SK-N-SH treated with all-trans-retinoic acid at 6 μM for 48 hours (cell line): ENCODE results near the gene DYNC1I2.

Experiments
- ATAC-seq: fragments of 200-7000 bp; cut with Tn5 transposase; 3 replicates; pipeline ENCODE4 v1.9.1; 2020; ENCODE audit warnings: mild to moderate bottlenecking, moderate library complexity
- ARNTL ChIP-seq: fragments of 450-650 bp; formaldehyde crosslinking; IDR thresholded peaks from 2 replicates; pipeline ENCODE4 v1.5.0; 2020; ENCODE audit warnings: low read depth, mild to moderate bottlenecking, moderate library complexity, borderline replicate concordance
- BACH2 ChIP-seq: fragments of 250-450 bp; sonication (Bioruptor Pico); IDR thresholded peaks from 2 replicates; pipeline ENCODE4 v1.9.0; 2021; ENCODE audit warnings: mild to moderate bottlenecking, borderline replicate concordance
- CSDC2 ChIP-seq: fragments of 250-450 bp; sonication (Bioruptor Pico); IDR thresholded peaks from 2 replicates; pipeline ENCODE4 v1.5.0; 2020; ENCODE audit warnings: mild to moderate bottlenecking, moderate library complexity
- ESRRG ChIP-seq: fragments of 250-450 bp; sonication (Bioruptor Pico); IDR thresholded peaks from 2 replicates; pipeline ENCODE4 v1.6.1; 2021; ENCODE audit warnings: mild to moderate bottlenecking
- GLIS3 ChIP-seq: fragments of 250-450 bp; sonication (Bioruptor Pico); IDR thresholded peaks from 2 replicates; pipeline ENCODE4 v1.5.0; 2020; ENCODE audit warnings: mild to moderate bottlenecking, moderate library complexity
- ISL1 ChIP-seq: fragments of 250-450 bp; sonication (Bioruptor Pico); IDR thresholded peaks from 2 replicates; pipeline ENCODE4 v2.1.2; 2022; ENCODE audit warnings: mild to moderate bottlenecking, moderate library complexity
- OSR1 ChIP-seq: fragments of 250-450 bp; sonication (Bioruptor Pico); IDR thresholded peaks from 2 replicates; pipeline ENCODE4 v1.8.0; 2022; ENCODE audit warnings: moderate library complexity, mild to moderate bottlenecking, inconsistent platforms
- PPARA ChIP-seq: fragments of 250-450 bp; sonication (Bioruptor Pico); IDR thresholded peaks from 2 replicates; pipeline ENCODE4 v1.5.0; 2020; ENCODE audit warnings: mild to moderate bottlenecking, borderline replicate concordance
- RARB ChIP-seq: fragments of 250-450 bp; sonication (Bioruptor Pico); IDR thresholded peaks from 2 replicates; pipeline ENCODE4 v1.8.0; 2021; ENCODE audit warnings: mild to moderate bottlenecking, moderate library complexity
- SNAI2 ChIP-seq: fragments of 250-450 bp; sonication (Bioruptor Pico); IDR thresholded peaks from 2 replicates; pipeline ENCODE4 v1.5.0; 2020; ENCODE audit warnings: mild to moderate bottlenecking, moderate library complexity
- TCF4 ChIP-seq: fragments of 250-450 bp; sonication (Bioruptor Pico); IDR thresholded peaks from 2 replicates; pipeline ENCODE4 v1.8.0; 2021; ENCODE audit warnings: mild to moderate bottlenecking, moderate library complexity, borderline replicate concordance
- TOX ChIP-seq: fragments of 250-450 bp; sonication (Bioruptor Pico); IDR thresholded peaks from 2 replicates; pipeline ENCODE4 v1.8.0; 2021; ENCODE audit warnings: mild to moderate bottlenecking, moderate library complexity, borderline replicate concordance
- TSHZ2 ChIP-seq: fragments of 250-450 bp; sonication (Bioruptor Pico); IDR thresholded peaks from 2 replicates; pipeline ENCODE4 v1.5.0; 2020; ENCODE audit warnings: mild to moderate bottlenecking, moderate library complexity
- ZC3H10 ChIP-seq: fragments of 250-450 bp; sonication (Bioruptor Pico); IDR thresholded peaks from 2 replicates; pipeline ENCODE4 v1.5.1; 2021; ENCODE audit warnings: mild to moderate bottlenecking, moderate library complexity
- ZFP30 ChIP-seq: fragments of 450-650 bp; formaldehyde crosslinking; IDR thresholded peaks from 2 replicates; pipeline ENCODE4 v1.5.0; 2022; ENCODE audit warnings: mild to moderate bottlenecking, moderate library complexity
- ZNF565 ChIP-seq: fragments of 450-650 bp; formaldehyde crosslinking; conservative IDR thresholded peaks from 2 replicates; pipeline ENCODE4 v1.5.0; 2020; ENCODE audit warnings: low read depth, mild to moderate bottlenecking, moderate library complexity
- ZNF70 ChIP-seq: fragments of 450-650 bp; formaldehyde crosslinking; IDR thresholded peaks from 2 replicates; pipeline ENCODE4 v1.5.0; 2020; ENCODE audit warnings: mild to moderate bottlenecking, moderate library complexity
- ZNF8 ChIP-seq: fragments of 450-650 bp; formaldehyde crosslinking; IDR thresholded peaks from 2 replicates; pipeline ENCODE4 v1.5.0; 2020; ENCODE audit warnings: mild to moderate bottlenecking, moderate library complexity
- TF ChIP-seq, protein P1 (sequence below): fragments of 250-450 bp; sonication (Bioruptor Pico); IDR thresholded peaks from 2 replicates; pipeline ENCODE4 v1.5.1; 2021; ENCODE audit warnings: mild to moderate bottlenecking, moderate library complexity
- TF ChIP-seq, protein P2 (sequence below): fragments of 250-450 bp; sonication (Bioruptor Pico); IDR thresholded peaks from 2 replicates; pipeline ENCODE4 v1.8.0; 2021; ENCODE audit warnings: low read depth, mild to moderate bottlenecking, moderate library complexity, borderline replicate concordance
- TF ChIP-seq, protein P3 (sequence below): fragments of 250-450 bp; sonication (Bioruptor Pico); IDR thresholded peaks from 2 replicates; pipeline ENCODE4 v1.8.0; 2020; ENCODE audit warnings: mild to moderate bottlenecking, moderate library complexity, borderline replicate concordance
- TF ChIP-seq, protein P4 (sequence below): fragments of 250-450 bp; sonication (Bioruptor Pico); IDR thresholded peaks from 2 replicates; pipeline ENCODE4 v1.5.1; 2020; ENCODE audit warnings: low read depth, mild to moderate bottlenecking, moderate library complexity

DYNC1I2 gene

GRCh38 chr2:171709011-171709685 is 21.9 kb downstream of the DYNC1I2 start (continued):
- TF ChIP-seq, protein P1, sequence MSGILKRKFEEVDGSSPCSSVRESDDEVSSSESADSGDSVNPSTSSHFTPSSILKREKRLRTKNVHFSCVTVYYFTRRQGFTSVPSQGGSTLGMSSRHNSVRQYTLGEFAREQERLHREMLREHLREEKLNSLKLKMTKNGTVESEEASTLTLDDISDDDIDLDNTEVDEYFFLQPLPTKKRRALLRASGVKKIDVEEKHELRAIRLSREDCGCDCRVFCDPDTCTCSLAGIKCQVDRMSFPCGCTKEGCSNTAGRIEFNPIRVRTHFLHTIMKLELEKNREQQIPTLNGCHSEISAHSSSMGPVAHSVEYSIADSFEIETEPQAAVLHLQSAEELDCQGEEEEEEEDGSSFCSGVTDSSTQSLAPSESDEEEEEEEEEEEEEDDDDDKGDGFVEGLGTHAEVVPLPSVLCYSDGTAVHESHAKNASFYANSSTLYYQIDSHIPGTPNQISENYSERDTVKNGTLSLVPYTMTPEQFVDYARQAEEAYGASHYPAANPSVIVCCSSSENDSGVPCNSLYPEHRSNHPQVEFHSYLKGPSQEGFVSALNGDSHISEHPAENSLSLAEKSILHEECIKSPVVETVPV (CRISPR knock-in tag) = no peak

DNA sequence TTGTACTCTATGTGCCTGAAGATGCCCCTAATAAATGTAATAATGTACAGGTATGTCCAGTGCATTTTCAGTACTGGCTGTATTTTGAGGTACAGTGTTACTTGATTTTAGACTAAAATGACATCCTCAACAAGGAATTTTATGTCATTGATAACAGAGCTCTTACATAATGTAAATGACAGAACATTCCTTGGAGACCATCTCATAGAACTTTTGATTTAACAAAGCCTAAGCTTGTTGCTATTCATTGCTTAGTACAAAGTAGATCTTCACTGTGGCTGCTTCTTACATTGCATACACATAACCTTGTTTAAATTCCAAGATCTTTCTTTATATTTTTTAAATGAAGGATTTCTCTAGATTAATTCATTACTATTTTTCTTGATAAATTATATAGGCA is 24.1 kb downstream of the DYNC1I2 start:
- ATAC-seq = peak; percentile 42; the same call in 1 of the 3 replicates
- TF ChIP-seq, protein P1 (CRISPR knock-in tag) = no peak
- TF ChIP-seq TCF4 (CRISPR knock-in tag) (no peak), ESRRG (CRISPR knock-in tag) (no peak), ARNTL (CRISPR knock-in tag) (no peak), OSR1 (CRISPR knock-in tag) (no peak), ZC3H10 (CRISPR knock-in tag) (no peak), ISL1 (CRISPR knock-in tag) (no peak), SNAI2 (CRISPR knock-in tag) (no peak), TOX (no peak), GLIS3 (CRISPR knock-in tag) (no peak), ZNF565 (CRISPR knock-in tag) (no peak), TSHZ2 (CRISPR knock-in tag) (no peak), RARB (CRISPR knock-in tag) (no peak), BACH2 (no peak), ZNF8 (CRISPR knock-in tag) (no peak), ZNF70 (CRISPR knock-in tag) (no peak)
- TF ChIP-seq, protein P2, sequence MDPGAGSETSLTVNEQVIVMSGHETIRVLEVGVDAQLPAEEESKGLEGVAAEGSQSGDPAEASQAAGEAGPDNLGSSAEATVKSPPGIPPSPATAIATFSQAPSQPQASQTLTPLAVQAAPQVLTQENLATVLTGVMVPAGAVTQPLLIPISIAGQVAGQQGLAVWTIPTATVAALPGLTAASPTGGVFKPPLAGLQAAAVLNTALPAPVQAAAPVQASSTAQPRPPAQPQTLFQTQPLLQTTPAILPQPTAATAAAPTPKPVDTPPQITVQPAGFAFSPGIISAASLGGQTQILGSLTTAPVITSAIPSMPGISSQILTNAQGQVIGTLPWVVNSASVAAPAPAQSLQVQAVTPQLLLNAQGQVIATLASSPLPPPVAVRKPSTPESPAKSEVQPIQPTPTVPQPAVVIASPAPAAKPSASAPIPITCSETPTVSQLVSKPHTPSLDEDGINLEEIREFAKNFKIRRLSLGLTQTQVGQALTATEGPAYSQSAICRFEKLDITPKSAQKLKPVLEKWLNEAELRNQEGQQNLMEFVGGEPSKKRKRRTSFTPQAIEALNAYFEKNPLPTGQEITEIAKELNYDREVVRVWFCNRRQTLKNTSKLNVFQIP (CRISPR knock-in tag) = no peak
- TF ChIP-seq, protein P3, sequence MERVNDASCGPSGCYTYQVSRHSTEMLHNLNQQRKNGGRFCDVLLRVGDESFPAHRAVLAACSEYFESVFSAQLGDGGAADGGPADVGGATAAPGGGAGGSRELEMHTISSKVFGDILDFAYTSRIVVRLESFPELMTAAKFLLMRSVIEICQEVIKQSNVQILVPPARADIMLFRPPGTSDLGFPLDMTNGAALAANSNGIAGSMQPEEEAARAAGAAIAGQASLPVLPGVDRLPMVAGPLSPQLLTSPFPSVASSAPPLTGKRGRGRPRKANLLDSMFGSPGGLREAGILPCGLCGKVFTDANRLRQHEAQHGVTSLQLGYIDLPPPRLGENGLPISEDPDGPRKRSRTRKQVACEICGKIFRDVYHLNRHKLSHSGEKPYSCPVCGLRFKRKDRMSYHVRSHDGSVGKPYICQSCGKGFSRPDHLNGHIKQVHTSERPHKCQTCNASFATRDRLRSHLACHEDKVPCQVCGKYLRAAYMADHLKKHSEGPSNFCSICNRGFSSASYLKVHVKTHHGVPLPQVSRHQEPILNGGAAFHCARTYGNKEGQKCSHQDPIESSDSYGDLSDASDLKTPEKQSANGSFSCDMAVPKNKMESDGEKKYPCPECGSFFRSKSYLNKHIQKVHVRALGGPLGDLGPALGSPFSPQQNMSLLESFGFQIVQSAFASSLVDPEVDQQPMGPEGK (CRISPR knock-in tag) = no peak
- TF ChIP-seq, protein P4, sequence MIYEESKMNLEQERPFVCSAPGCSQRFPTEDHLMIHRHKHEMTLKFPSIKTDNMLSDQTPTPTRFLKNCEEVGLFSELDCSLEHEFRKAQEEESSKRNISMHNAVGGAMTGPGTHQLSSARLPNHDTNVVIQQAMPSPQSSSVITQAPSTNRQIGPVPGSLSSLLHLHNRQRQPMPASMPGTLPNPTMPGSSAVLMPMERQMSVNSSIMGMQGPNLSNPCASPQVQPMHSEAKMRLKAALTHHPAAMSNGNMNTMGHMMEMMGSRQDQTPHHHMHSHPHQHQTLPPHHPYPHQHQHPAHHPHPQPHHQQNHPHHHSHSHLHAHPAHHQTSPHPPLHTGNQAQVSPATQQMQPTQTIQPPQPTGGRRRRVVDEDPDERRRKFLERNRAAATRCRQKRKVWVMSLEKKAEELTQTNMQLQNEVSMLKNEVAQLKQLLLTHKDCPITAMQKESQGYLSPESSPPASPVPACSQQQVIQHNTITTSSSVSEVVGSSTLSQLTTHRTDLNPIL (CRISPR knock-in tag) = no peak

GRCh38 chr2:171712051-171712450 is 24.8 kb downstream of the DYNC1I2 start:
- TF ChIP-seq ESRRG (CRISPR knock-in tag) (no peak), TOX (no peak), ISL1 (CRISPR knock-in tag) (no peak), CSDC2 (no peak), BACH2 (no peak), RARB (CRISPR knock-in tag) (no peak), ZNF70 (CRISPR knock-in tag) (no peak), OSR1 (CRISPR knock-in tag) (no peak), TCF4 (CRISPR knock-in tag) (no peak), PPARA (CRISPR knock-in tag) (no peak), GLIS3 (CRISPR knock-in tag) (no peak), ZFP30 (CRISPR knock-in tag) (no peak), ZNF565 (CRISPR knock-in tag) (no peak), ZC3H10 (CRISPR knock-in tag) (no peak)
- TF ChIP-seq, protein P4 (CRISPR knock-in tag) = no peak
- TF ChIP-seq, protein P2 (CRISPR knock-in tag) = no peak
- TF ChIP-seq, all 23 proteins: peak for 0
- peak; percentile 81 for ATAC-seq
